Measurements from ENCODE around the gene MRPL58. TPM values are rescaled to one million over a fixed set of nuclear protein-coding genes. Genes with fewer than 3 reads are reported as not detected.

MRPL58 gene
- total RNA-seq, 4 donors from 2014 or later: 28.0 to 48.5 (median 42.6) TPM

- ATAC-seq (ENCODE audit: low FRiP score) (no peak), DNase-seq (ENCODE audit: low spot score) (no peak)
- TF ChIP-seq CTCF (IDR thresholded peaks at IDR 0.05): no peak
Measured at GRCh38 chr17:75067856-75068255, 55.4 kb downstream of the MRPL58 start.

DNA sequence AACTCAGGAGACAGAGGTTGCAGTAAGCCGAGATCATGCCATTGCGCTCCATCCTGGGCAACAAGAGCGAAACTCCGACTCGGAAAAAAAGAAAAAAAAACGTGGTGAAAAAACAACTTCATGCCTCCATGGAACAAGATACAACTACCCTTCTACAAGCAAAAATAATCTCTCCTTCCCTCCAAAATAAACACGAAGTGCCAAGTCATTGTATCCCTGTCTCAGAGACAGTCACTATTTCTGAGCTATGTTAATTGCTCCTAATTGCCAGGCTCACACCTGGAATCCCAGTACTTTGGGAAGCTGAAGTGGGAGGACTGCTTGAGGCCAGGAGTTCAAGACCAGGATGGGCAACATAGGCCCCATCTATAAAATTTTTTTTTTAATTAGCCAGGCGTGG lies 56.3 kb downstream of the MRPL58 start:
- ATAC-seq (ENCODE audit: low FRiP score): no peak
- no peak for TF ChIP-seq CTCF (IDR thresholded peaks at IDR 0.05)
- DNase-seq (ENCODE audit: low spot score): no peak

DNA sequence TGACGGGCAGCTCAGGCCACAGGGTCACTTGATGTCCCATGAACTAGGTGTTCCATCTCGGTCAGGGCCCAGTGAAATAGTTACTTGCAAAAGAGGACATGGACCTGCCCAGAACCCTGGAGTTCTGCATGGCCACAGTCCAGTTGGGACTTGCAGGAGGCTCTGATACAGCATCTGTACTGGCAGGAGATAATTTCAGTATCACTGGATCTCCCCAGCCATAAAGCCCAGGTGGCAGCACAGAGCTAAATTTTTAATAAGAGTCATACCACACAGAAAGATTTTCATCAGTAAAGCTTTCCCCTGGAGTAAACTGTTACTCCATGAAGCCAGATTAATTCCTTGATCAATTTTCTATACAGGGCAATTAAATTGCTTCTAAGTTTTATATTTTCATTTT lies 57.3 kb downstream of the MRPL58 start:
- no peak for ATAC-seq (ENCODE audit: low FRiP score)
- no peak for TF ChIP-seq CTCF (IDR thresholded peaks at IDR 0.05)
- DNase-seq (ENCODE audit: low spot score): no peak

Small RNA genes lying within 50 kb of the gene (small RNA-seq; reads per million reads assigned to genes)
- gene AC111186.1: not detected
- gene RN7SL573P: not detected
- not detected for gene RNU6-362P

Other genes with a start within 250 kb of the MRPL58 start
- 10 to 100 TPM; 15.1 to 35.9 (median 24.2) TPM for gene NAT9, start 236.3 kb upstream of the MRPL58 start, total RNA-seq
- gene GRIN2C, start 152.8 kb upstream of the MRPL58 start, total RNA-seq: 1 to 10 TPM in 3 of 4 donors, not detected in 1; 1.0 to 4.7 (median 1.6) TPM
- gene FDXR, start 139.7 kb upstream of the MRPL58 start, total RNA-seq: 1 to 10 TPM; 4.4 to 5.7 (median 5.2) TPM
- not detected for gene FADS6, start 119.0 kb upstream of the MRPL58 start, total RNA-seq
- gene USH1G, start 89.4 kb upstream of the MRPL58 start, total RNA-seq: not detected
- not detected for gene OTOP2, start 88.4 kb upstream of the MRPL58 start, total RNA-seq
- gene OTOP3, start 76.8 kb upstream of the MRPL58 start, total RNA-seq: not detected
- 10 to 100 TPM in 1 of 4 donors, 1 to 10 TPM in 3; 4.0 to 24.1 (median 6.1) TPM for gene HID1, start 39.9 kb upstream of the MRPL58 start, total RNA-seq
- 10 to 100 TPM in 2 of 4 donors, 1 to 10 TPM in 2; 8.5 to 23.2 (median 10.1) TPM for gene CDR2L, start 25.0 kb upstream of the MRPL58 start, total RNA-seq
- 100 to 1,000 TPM; 159 to 394 (median 233) TPM for gene ATP5PD, start 34.3 kb downstream of the MRPL58 start, total RNA-seq
- 10 to 100 TPM; 23.6 to 46.1 (median 34.6) TPM for gene KCTD2, start 34.6 kb downstream of the MRPL58 start, total RNA-seq
- gene SLC16A5, start 75.3 kb downstream of the MRPL58 start, total RNA-seq: 10 to 100 TPM; 12.0 to 22.7 (median 16.4) TPM
- 1 to 10 TPM; 3.1 to 7.7 (median 4.9) TPM for gene ARMC7, start 97.3 kb downstream of the MRPL58 start, total RNA-seq
- gene NT5C, start 119.1 kb downstream of the MRPL58 start, total RNA-seq: 100 to 1,000 TPM in 1 of 4 donors, 10 to 100 TPM in 3; 56.0 to 101 (median 68.6) TPM
- 10 to 100 TPM; 18.8 to 45.9 (median 31.7) TPM for gene JPT1, start 141.8 kb downstream of the MRPL58 start, total RNA-seq
- gene SUMO2, start 170.3 kb downstream of the MRPL58 start, total RNA-seq: 10 to 100 TPM; 53.3 to 62.9 (median 60.1) TPM
- gene NUP85, start 193.0 kb downstream of the MRPL58 start, total RNA-seq: 10 to 100 TPM; 17.4 to 51.2 (median 34.8) TPM
- 10 to 100 TPM; 22.3 to 36.3 (median 30.5) TPM for gene GGA3, start 248.9 kb downstream of the MRPL58 start, total RNA-seq
- gene MRPS7, start 249.2 kb downstream of the MRPL58 start, total RNA-seq: 10 to 100 TPM; 27.1 to 48.3 (median 38.4) TPM

Data from omental fat pad (tissue), 4 donors.